LoVo (cell line): ENCODE results near the gene MPO.
A peak's percentile ranks its signal among the peaks of the same experiment; 100 is the strongest.

Experiments used
- DNase-seq: peaks from one replicate; pipeline ENCODE4 v3.0.0-alpha.2; 2016; ENCODE audit warnings: low spot score

MPO gene

DNA sequence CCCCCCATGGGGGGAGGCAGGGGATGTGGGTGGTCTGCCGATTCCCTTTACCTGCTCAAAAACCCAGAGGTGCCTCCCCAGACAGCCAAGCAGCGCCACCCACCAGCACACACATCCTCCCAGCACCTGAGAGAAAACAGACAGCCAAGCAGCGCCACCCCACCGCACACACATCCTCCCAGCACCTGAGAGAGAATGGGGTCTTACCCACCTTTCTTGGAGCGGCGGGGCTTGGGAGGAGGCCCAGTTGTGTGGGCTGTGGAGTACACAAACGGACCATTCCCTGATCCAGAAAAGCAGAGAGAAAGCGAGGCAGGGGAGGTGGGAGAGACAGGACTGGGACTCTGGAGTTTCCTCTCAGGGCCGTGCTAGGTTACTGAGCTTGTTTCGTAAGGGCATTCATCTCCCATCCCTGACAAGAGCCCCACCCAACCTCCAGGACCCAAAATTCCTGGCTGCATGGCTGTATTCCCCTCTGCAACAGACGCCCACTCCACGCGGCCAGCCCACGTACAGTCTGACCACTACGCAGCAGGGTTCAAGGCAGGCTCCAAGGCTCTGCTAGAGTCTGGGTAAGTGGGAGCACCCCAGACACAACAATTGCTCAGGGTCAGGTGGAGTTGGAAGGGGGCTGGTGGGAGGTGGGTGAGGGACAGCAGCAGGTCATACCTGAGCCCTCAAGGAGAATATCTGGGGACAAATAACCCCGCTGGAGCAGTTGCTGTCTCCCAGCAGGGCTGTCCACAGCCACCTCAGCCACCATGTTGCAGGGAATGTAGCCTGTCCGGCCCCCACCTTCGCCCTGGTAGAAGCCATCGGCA lies 25.6 kb upstream of the MPO start:
- DNase-seq, result no peak

GRCh38 chr17:58305626-58306025 lies 24.9 kb upstream of the MPO start:
- no peak for DNase-seq

- DNase-seq, result no peak
These were observed 24.2 kb upstream of the MPO start for GRCh38 chr17:58304750-58305486.

DNA sequence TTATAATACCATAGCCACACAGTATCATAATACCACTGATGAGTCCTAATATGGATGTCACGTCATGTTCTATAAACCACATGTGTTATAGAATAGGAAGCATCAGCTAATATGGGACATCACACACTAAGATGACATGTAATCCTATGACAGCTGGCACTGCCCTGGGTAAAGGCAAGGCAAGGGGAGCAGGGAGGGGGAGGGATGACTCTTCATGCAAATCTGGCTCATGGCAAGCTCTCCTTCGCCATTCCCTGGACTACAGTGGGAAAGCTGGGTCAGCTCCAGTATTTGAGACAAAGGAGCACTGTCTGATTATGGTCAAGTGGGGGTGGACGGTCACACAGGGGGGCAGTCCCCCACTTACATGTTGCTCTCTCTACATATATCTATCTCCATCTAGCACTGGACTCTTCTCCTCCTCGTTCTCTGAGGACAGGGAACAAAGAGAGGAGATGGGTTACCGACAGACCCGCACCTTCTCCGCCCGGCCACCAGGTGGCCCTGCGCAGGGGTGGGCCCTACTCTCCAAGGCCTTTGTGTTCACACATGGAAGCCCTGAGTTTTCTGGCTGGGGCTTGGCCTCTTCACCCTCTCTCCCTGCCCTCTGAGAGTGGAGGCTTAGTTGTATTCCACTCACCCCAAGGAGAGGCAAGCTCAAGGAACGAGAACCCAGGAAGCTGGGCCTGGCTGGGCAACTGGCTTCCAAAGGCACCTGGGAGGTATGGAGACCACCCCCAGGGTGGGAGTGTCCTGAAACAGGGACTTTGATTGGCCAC lies 23.4 kb upstream of the MPO start:
- peak; percentile 28 for DNase-seq

DNA sequence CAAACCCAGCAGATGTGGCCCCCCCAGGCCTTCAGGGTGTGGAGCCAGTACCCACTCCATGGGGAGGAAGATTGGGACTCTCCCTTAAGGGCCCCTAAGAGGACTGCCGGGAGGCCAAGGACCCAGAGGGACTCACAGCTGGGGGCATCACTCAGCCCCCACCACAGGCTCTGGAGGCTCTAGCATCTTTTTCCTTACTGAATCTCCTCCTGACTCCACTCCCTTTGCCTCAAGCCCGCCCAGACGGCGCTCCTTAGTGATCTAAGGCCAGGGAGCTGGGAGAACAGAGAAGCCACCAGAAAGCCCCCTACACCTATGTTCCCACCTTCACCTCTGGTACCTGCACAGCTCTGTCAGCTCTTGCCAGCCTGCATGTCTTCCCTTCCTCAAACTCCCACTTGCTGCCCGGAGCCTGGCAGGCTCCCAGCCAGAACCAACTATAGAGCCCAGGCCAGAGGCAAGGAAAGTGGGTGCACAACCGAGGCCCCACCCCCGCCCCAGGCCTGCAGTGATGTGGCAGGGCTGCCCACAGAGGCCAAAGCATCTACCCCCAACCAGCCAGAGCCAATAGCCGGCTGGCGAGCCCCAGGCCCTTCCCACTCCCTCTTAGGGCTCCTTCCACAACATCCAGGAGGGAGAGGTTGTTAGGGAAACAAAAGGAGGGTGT lies 22.3 kb upstream of the MPO start:
- DNase-seq, result no peak

DNA sequence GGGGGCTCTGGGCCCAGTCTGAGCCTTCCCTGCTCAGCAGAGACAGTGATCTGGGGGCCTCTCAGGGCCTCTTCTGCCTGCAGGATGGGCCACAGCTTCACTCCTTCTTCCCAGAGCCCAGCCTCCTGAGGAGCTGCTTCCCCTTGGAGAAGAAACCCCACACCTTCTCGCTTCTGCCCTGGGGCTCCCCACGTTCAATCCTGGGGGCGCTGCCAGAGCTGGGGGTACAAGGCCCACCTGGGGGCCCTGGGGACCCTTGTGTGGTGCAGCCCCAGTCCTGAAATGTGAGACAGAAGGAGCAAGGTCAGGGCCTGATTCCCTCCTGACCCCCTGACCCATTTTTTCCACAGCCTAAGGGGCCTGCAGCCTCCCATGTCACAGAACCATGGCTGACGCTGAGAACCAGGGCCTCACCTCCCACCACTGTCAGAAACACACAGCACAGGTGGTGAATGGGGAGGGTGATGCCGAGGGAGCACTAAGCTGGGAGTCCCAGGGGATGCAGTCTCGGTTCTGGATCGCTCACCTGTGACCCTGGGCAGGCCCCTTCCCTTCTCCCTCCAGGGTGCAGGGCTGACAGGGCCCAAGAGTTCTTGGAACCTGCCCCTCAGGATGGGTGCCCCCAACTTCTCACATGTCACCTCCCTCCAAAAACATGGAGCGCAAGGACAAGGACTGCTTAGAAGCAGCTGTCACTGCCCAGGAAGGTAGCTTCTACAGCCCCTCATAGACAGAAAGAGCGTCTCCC lies 21.6 kb upstream of the MPO start:
- no peak for DNase-seq

DNA sequence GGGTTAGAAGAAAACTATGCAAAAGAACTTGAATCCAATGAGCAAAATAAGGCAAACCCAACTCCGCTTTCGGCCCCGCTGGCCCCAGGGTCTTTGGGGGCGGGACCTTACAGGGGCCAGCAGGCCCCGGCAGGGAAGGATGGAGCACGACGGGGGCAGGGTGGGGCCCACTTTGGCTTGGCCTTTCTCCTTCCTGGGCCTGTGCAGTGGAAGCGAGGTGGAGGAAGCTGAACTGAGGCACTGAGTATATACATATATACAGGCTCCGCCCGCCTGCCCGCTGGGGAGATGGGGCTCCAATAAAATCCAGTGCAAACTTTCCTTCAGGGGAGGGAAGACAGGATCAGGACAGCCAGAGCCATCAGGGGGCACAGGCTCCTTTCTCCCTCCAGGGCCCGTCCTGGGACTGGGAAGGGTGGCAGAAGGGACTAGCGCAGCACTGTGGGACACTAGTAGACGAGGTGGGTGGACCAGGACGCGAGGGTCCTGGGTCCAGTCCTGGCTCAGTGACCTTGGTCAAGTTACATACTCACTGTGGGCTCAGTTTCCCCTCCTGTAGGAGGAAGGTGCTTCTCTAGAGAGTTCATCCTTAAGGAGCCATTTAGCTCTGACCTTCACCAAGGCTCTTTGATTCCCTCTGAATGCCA lies 20.9 kb upstream of the MPO start:
- no peak for DNase-seq

DNA sequence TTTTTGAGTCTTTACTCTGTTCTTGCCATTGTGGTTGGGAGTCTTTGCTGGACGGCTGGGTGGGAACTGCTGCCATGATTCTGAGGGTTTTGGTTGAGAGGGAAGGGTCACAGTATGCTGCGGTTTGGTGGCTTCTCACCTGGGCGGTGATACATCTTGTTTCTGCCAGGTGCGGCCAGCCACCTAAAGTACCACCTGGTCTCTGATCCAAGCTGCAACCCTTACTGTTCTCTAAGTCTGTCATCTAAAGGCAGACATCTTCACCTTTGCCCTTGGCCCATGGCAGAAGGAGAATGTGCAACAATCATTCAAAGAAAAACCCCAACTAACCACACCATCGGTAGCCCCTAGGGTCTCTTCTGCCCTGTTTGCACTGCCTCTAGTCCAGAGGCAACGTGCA lies 19.6 kb upstream of the MPO start:
- no peak for DNase-seq

DNA sequence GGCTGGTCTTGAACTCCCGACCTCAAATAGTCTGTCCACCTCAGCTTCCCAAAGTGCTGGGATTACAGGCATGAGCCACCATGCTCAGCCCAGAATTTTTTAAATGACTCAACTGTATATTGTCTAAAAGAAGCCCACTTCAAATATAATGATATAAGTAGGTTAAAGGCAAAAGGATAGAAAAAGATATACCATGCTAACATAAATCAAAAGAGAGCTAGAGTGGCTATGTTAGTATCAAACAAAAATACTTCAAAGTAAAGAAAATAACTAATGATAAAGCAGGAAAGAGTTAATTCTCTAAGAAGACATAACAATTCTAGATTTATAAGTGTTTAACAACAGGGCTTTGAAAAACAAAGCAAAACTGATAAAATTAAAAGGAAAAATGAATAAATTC lies 13.3 kb upstream of the MPO start:
- DNase-seq, result no peak

- no peak for DNase-seq
These were observed 10.5 kb upstream of the MPO start for GRCh38 chr17:58291246-58291645.

DNA sequence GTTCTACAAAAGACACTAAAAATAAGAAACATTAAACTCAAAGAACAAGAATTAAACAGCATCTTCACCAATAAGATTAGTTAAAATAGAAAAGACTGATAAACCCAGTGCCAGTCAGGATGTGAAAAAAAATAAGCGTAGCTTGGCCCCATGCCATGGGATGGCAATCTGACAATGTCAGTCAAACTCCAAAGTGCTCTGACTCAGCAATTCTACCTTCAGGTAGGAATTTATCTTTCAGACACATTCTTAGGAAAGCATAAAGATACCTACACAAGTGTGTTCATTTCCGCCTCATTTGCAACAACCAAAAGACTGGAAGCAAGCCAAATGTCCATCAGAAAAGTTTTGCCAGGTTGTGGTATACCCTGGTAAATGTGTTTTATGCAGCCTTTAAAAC lies 9.1 kb upstream of the MPO start:
- DNase-seq, result peak; percentile 20

DNA sequence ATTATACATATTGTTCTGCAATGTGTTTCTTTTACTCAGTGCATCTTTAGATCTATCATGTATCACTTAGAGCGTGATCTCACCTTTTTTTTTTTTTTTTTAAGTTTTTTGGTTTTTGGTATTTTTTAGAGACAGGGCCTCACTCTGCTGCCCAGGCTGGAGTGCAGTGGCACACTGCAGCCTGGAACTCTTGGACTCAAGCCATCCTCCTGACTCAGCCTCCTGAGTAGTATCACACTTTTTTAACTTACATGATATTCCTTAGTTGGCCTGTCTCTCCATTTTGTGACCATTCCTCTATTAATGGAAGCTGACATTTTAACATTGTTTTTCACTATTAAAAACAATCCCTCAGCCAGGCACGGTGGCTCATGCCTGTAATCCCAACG lies 4.7 kb upstream of the MPO start:
- DNase-seq, result no peak

- DNase-seq, result no peak
These were observed 4.1 kb upstream of the MPO start for GRCh38 chr17:58284613-58285421.

GRCh38 chr17:58283674-58284612 lies 3.2 kb upstream of the MPO start:
- no peak for DNase-seq

GRCh38 chr17:58282442-58282841 lies 1.7 kb upstream of the MPO start:
- no peak for DNase-seq

DNA sequence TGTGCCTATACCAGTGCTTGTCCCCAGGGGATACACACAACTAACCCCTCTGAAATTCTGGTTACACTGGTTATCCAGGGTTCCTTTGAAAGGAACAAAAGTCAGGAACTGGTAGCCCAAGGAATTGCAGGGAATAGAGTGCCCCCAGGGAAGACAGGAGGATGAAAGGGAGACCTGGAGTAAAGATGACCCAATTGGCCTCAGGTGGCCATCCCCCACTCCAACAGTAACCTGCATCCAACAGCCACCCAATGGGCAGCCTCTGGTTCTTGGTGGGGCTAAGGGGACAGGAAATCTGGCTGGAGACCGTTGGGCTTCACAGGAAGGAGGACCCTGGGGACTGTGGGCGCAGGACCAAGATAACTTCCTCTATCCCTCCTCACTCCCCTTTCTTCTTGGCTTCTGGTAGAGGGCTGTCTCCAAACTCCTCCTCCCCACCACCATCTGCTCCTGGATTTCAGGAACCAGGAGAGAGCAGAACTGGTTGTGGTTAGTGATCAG lies 826 bp upstream of the MPO start:
- no peak for DNase-seq

DNA sequence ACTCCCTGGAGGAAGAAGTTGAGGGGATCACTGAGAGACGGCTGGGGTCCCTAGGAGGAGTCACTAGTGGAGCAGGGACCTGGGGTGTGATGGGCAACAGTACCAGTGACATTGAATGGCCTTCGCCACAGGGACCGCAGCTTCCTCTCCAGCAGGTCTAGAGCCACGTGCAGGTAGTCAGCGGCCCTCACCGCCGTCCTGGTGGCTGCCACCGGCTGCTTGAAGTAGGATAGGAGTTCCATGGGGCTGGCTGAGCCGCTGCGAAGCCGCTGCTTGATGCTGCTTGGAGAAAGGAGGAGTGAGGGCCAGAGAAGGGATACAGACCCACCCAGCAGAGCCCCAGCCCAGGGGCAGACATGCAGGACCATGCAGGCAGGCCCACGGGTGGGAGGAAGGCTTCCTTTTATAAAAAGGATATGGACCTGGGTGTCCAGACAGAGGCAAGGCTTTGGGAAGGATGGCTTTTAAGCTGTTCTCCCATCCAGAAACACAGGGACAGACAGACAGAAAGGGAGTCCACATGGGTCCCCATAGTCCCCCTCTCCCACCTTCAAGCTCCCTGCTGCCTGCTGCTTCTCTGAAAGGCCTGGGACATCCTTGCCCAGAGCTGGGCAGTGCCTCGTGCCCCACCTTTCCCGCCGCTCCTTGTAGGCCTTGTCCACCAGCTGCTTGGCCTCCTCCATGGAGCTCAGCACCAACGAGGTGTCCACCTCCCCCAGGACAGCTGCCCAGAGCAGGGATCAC lies 827 bp downstream of the MPO start:
- DNase-seq, result no peak
